C4-2B (cell line): ENCODE results near the gene EMILIN2.

Source experiments
- ZFX ChIP-seq: fragments of 450-650 bp; IDR thresholded peaks from 2 replicates; pipeline ENCODE4 v1.6.1; 2017
- TF ChIP-seq, protein P1 (sequence below): fragments of 450-650 bp; conservative IDR thresholded peaks from 2 replicates; pipeline ENCODE4 v1.5.1; 2017; ENCODE audit warnings: mild to moderate bottlenecking

DNA sequence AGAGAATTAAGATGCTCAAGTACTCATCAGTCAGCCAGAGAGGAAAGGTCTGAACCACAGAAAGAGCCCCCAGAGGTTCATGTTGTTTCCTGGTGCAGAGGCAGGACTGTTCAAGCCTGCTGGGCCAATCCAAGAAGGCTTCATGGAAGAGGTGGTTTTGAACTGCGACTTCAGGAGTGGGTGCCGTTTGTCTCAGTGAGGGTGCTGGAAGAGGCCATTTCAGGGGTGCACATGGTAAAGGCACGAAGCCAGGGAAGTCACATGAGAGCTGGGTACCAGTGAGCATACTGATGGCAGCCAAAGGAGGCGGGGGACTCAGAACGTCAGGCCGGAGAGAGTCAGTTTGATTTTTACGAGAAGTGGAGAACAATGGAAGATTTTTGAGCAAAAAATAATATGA lies 55.5 kb downstream of the EMILIN2 start:
- TF ChIP-seq, protein P1, sequence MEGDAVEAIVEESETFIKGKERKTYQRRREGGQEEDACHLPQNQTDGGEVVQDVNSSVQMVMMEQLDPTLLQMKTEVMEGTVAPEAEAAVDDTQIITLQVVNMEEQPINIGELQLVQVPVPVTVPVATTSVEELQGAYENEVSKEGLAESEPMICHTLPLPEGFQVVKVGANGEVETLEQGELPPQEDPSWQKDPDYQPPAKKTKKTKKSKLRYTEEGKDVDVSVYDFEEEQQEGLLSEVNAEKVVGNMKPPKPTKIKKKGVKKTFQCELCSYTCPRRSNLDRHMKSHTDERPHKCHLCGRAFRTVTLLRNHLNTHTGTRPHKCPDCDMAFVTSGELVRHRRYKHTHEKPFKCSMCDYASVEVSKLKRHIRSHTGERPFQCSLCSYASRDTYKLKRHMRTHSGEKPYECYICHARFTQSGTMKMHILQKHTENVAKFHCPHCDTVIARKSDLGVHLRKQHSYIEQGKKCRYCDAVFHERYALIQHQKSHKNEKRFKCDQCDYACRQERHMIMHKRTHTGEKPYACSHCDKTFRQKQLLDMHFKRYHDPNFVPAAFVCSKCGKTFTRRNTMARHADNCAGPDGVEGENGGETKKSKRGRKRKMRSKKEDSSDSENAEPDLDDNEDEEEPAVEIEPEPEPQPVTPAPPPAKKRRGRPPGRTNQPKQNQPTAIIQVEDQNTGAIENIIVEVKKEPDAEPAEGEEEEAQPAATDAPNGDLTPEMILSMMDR = no peak
- TF ChIP-seq ZFX = no peak
